Adipose tissue (tissue), 3 donors: ENCODE results near the gene SF3B2. TPM values are rescaled to one million over a fixed set of nuclear protein-coding genes. Genes with fewer than 3 reads are reported as not detected.

Experiments
- H3K27ac ChIP-seq: one replicate; pipeline ENCODE4 v1.5.1; 2013; ENCODE audit warnings: low read depth, low read length
- WGBS, 3 donors: extraction: QIAGEN DNeasy Blood & Tissue Kit; methylation state at CpG; one replicate each; pipeline ENCODE4 v1.1.7; 2013; 5-methylcytosine and 5-hydroxymethylcytosine counted together
- polyA plus RNA-seq, 3 donors: library from polyadenylated mRNA; stranded (reverse); fragments of 200-250 nt; gene quantifications; one replicate each; pipeline ENCODE4 v1.2.3, GENCODE V29; 2013
- donor health status: healthy with polysubstance abuse.
- donor health status: Bipolar disorder and iron deficiency.
- donor health status: healthy.

Gene SF3B2
- polyA plus RNA-seq, 3 donors: 95.6 to 110 (median 98.5) TPM

- 96% methylated on average over 78 to 88 of the region's 88 CpGs for WGBS, 3 donors
- H3K27ac ChIP-seq: no peak overlapping the region
These were observed 8.9 kb upstream of the SF3B2 start for GRCh38 chr11:66042996-66043906.

DNA sequence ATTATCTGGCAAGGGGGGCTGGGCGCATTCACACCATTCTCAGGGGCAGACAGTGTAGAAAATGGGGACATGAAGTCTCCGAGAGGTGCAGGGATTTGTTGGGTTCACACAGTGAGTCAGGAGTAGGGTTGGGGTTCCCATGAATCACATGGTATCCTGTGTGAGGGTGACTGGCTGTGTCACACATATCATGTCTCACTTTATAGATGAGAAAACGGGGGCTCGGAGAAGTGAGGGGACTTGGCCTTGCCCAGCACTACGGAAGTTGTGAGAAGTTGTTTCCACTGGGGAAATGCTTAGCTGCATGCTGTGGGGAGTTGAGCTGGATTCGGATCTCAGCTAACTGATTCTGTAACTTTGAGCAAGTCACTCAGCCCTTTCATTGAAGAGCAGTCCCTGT is 7.4 kb upstream of the SF3B2 start:
- WGBS, 3 donors: 52 to 56% (median 55%) methylated on average over 6 of the region's 6 CpGs
- no peak overlapping the region for H3K27ac ChIP-seq

DNA sequence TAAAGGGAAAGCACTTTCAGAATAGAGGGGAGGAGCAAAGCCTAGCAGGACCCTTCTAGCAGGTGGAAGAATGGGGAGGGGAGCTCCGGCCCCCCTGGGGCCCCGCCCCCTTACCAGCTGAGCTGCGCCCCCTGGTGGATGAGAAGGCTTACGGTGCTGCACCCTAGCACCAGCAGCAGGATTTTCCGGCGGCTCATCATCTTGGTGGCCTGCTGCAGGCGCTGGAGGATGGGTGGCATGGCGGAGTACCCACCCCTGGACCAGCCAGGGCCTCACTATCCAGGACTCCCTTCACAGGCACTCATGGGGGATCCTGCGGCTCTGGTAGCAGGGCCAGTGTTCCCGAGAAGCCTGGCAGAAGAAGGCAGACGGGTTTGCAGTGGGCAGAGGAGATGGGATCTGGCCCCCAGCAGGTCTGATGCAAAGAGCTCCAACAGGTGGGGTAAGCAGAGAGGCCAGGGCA is 7.0 kb upstream of the SF3B2 start:
- no peak overlapping the region for H3K27ac ChIP-seq
- 9 to 18% (median 15%) methylated on average over 11 of the region's 11 CpGs for WGBS, 3 donors

GRCh38 chr11:66046901-66047300 is 5.3 kb upstream of the SF3B2 start:
- H3K27ac ChIP-seq: no peak overlapping the region
- 89 to 97% (median 94%) methylated on average over 3 of the region's 3 CpGs for whole genome bisulfite sequencing, 3 donors

DNA sequence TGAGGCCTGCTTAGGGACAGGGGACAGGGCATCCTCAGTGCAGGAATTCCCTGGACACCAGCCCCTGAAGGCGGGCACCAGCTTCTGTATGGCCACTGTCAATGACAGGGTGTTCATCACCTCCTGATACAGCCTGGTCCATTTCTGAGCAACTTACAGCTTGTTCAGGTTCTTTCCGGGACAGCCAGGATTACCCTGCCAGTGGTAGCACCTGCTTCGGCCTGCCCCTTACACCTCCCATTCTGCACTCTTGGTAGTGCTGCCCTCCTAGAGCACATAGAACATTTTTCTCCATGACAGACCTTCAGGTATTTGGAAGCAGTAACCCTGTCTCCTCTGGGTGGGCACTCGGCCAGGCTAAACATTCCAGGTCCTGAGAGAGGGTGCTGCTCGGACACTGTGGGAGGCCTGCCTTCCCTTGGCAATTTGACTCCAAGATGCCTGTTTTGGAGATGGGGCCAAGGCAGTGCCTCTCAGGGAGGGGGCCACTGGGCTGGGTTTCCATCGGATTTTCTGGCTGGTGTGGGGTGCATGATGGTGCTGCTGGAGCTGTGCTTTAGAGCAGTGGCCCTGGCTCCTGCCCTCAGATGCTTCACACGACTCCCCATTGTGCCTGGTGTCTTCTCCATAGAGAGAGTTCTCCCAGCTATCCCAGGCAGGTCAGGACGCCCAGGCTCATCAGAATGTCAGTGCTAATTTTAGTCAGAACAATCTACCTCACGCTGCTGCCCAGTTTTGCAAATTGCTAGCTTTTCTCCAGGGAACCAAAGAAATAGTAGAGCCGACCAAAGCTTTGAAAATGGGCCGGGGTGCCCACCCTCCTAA is 4.4 kb upstream of the SF3B2 start:
- H3K27ac ChIP-seq: no peak overlapping the region
- WGBS, 3 donors: 71 to 80% (median 73%) methylated on average over 11 of the region's 11 CpGs

DNA sequence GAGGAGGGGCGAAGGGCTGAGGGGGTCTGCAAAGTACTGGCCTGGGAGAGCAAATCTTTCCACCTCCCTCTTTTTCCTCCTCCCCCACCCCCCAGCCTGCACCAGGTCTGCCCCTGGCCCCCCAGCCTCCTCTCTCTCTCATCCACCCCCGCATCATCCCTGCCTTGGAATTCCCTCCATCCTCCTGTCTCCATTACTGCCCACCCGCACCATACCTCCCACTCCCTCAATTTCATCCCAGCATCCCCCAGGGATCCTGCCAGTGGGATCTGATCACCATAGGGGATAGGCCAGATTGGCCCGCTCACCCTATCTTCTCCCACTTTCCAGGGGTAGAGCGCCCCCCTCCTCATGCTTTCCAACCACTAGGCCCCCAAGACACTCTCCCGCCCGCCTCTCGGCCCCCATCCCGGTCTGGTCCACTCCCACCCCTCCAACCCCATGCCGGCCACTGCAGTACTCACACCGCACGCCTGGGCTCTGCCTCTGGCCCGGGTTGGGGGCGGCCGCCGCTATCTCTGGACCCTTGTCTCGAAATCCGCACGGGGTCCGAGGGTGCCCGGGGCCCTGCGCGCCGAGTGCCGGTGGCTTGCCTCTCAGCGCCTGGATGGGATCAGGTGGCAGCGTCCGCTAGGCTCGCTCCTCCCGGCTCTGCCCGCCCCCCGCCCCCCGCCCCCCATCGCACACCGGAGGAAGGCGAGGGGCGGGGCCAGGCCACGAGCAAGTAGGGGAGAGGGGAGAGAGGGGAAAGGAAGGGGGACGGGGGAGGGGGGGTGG is 3.4 kb upstream of the SF3B2 start, which contains the start of gene GAL3ST3:
TSS of gene GAL3ST3 (minus strand) at position 615 of the 777 bp plus-strand sequence. CDS start 3,746 bp downstream, outside the sequence.
- no peak within 1 kb of the TSS for H3K27ac ChIP-seq
- WGBS, 3 donors: 9 to 18% (median 12%) methylated on average over 32 to 39 of the region's 39 CpGs

- H3K27ac ChIP-seq: no peak overlapping the region
- 75 to 85% (median 80%) methylated on average over 5 of the region's 5 CpGs for WGBS, 3 donors
These were observed 1.5 kb upstream of the SF3B2 start for GRCh38 chr11:66050581-66051231.

- no peak overlapping the region for H3K27ac ChIP-seq
- 21 to 27% (median 25%) methylated on average over 11 to 12 of the region's 12 CpGs for WGBS, 3 donors
These were observed 796 bp upstream of the SF3B2 start for GRCh38 chr11:66051371-66051765.

- no peak overlapping the region for H3K27ac ChIP-seq
- 0 to 1% (median 1%) methylated on average over 17 of the region's 17 CpGs for WGBS, 3 donors
These were observed 459 bp downstream of the SF3B2 start for GRCh38 chr11:66052664-66052982.

- H3K27ac ChIP-seq: no peak overlapping the region
- 80 to 94% (median 94%) methylated on average over 7 of the region's 7 CpGs for WGBS, 3 donors
These were observed 2.9 kb downstream of the SF3B2 start for GRCh38 chr11:66055021-66055420.

DNA sequence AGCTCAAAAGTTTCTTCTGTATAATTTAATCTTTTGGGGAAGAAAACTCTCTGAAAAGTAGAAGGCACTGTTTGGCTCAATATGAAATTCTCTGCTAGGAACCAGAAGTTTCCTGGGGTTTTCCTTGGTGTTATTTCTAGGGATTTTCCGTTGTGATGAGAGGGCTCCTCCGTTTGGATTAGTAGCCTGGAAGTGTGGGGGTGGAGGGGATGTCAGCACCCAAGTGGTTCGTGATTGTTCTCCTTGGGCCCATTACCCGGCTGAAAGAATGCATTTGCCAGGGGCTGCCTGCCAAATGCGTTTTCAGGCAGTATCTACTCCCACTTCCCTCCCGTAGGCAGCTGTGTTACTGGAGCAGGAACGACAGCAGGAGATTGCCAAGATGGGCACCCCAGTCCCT is 4.3 kb downstream of the SF3B2 start:
- no peak overlapping the region for H3K27ac ChIP-seq
- 47 to 64% (median 52%) methylated on average over 7 of the region's 7 CpGs for WGBS, 3 donors

- WGBS, 3 donors: 79 to 82% (median 80%) methylated on average over 8 of the region's 8 CpGs
These were observed 8.0 kb downstream of the SF3B2 start for GRCh38 chr11:66059966-66060680.

DNA sequence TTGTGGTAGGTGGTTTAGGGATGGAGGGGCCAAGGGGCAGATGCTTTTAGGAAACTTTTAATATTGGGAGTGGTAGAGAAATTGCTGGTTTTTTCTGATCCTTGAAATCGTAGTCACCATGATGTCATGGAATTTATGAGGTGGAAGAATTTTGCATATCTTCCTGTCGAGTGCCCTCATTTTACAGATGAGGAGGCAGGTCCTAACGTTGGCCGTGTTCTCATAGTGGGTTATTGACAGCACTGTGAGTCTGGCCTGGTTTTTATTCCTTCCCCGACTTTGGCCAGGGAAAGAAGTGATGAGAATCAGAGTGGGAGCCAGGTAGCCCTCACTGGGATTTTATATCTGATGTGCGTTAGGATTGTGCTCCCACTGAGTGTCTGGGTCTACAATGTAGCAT is 9.1 kb downstream of the SF3B2 start:
- WGBS, 3 donors: 82 to 86% (median 83%) methylated on average over 6 of the region's 6 CpGs
- H3K27ac ChIP-seq: no peak overlapping the region

More at GRCh38 chr11:66059966-66060680, 8.0 kb downstream of the SF3B2 start:
- H3K27ac ChIP-seq: no peak overlapping the region

DNA sequence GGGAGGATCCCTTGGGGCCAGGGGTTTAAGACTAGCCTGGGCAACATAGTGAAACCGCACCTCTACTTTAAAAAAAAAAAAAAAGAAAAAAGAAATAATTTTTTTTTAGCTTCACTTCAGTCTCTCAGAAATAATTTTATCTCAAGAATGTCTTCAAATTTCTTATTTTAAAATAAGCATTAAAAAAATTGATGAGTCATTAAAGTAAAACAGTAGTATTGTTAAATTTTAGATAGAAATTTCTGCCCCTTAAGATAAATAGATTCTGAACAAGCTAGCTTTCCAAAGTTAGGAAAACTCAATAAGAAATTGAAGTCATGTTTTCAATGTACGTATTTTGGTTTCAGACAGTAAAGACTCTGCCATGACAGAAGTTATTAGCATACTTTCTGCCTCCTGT is 10.2 kb downstream of the SF3B2 start:
- H3K27ac ChIP-seq: no peak overlapping the region
- WGBS, 3 donors: 84 to 97% (median 95%) methylated on average over 2 of the region's 2 CpGs

DNA sequence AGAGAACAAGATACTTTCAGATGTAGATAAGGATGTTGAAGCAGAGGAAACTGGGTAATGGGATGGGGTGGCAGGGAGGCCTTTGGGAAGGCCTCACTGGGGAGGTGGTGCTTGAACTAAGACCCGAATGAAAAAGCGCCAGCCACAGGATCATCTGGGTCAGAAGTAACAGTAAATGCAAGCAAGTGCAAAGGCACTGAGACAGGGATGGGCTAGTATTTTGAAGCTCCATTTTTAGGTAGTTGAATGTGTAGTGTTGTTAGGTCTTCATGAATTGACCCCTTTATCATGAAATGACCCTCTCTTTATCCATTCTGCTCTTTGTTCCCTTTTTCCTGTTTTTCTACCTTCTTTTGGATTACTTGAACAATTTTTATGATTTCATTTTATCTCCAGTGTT is 11.7 kb downstream of the SF3B2 start:
- WGBS, 3 donors: 96 to 100% (median 97%) methylated on average over 2 of the region's 2 CpGs
- H3K27ac ChIP-seq: no peak overlapping the region

DNA sequence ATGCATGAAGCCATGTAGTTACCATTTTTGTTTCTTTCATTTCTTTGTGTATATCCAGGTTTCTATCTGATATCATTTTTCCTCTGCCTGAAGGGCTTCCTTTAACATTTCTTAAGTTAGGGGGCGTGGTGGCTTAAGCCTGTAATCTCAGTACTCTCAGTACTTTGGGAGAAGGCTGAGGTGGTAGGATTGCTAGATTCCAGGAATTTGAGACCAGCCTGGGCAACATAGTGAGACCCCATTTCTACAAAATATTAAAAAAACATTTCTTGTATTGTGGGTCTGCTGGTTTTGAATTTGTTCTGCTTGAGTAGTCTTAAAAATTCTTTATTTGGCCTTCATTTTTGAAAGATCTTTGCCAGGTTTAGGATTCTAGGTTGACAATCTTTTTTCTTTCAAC is 12.4 kb downstream of the SF3B2 start:
- 97 to 100% (median 98%) methylated on average over 1 of the region's 1 CpG for WGBS, 3 donors
- H3K27ac ChIP-seq: no peak overlapping the region

GRCh38 chr11:66066751-66067150 is 14.6 kb downstream of the SF3B2 start:
- H3K27ac ChIP-seq: no peak overlapping the region

More at GRCh38 chr11:66066751-66067150, 14.6 kb downstream of the SF3B2 start:
- WGBS, 3 donors: 58 to 79% (median 71%) methylated on average over 3 of the region's 3 CpGs
